ENCODE measurements around the gene VTI1B. TPM values are rescaled to one million over a fixed set of nuclear protein-coding genes. Genes with fewer than 3 reads are reported as not detected.

VTI1B gene
- total and polyA plus RNA-seq, 2 experiments from 2014 or later, result 44.7 to 96.1 TPM

GRCh38 chr14:67680941-67681340 lies 6.5 kb upstream of the VTI1B start:
- peaks cover 3% of the 10 kb centered on the region; the same call in 1 of the 3 replicates for H3K4me1 Mint-ChIP-seq
- H3K27ac ChIP-seq (ENCODE audit: low read depth), result no peak overlapping the region
- H3K9me2 ChIP-seq (ENCODE audit: insufficient read depth), result no peaks in the 10 kb centered on the region
- peaks cover 74% of the 10 kb centered on the region for H3K36me3 ChIP-seq (ENCODE audit: insufficient read depth)
- TF ChIP-seq, protein P1, sequence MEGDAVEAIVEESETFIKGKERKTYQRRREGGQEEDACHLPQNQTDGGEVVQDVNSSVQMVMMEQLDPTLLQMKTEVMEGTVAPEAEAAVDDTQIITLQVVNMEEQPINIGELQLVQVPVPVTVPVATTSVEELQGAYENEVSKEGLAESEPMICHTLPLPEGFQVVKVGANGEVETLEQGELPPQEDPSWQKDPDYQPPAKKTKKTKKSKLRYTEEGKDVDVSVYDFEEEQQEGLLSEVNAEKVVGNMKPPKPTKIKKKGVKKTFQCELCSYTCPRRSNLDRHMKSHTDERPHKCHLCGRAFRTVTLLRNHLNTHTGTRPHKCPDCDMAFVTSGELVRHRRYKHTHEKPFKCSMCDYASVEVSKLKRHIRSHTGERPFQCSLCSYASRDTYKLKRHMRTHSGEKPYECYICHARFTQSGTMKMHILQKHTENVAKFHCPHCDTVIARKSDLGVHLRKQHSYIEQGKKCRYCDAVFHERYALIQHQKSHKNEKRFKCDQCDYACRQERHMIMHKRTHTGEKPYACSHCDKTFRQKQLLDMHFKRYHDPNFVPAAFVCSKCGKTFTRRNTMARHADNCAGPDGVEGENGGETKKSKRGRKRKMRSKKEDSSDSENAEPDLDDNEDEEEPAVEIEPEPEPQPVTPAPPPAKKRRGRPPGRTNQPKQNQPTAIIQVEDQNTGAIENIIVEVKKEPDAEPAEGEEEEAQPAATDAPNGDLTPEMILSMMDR (conservative IDR thresholded peaks at IDR 0.05; ENCODE audit: low read depth in 2 of 2), result no peak
- no peak for TF ChIP-seq POLR2AphosphoS5 (IDR thresholded peaks at IDR 0.05; ENCODE audit: low read depth)
- no peak for TF ChIP-seq ZNF462 (CRISPR knock-in tag; IDR thresholded peaks at IDR 0.05)
- no peak for TF ChIP-seq STAT1 (IDR thresholded peaks at IDR 0.05; ENCODE audit: unreplicated experiment)
- no peak for TF ChIP-seq ZNF114 (CRISPR knock-in tag; IDR thresholded peaks at IDR 0.05)
- no peak for TF ChIP-seq ETS1 (IDR thresholded peaks at IDR 0.05)
- no peak for TF ChIP-seq CREB1 (CRISPR knock-in tag; IDR thresholded peaks at IDR 0.05; ENCODE audit: low read depth)
- TF ChIP-seq REST (IDR thresholded peaks at IDR 0.05; ENCODE audit: unreplicated experiment), result no peak
- no peak for TF ChIP-seq NANOG (IDR thresholded peaks at IDR 0.05; ENCODE audit: borderline replicate concordance)
- TF ChIP-seq JUNB (IDR thresholded peaks at IDR 0.05; ENCODE audit: unreplicated experiment), result no peak
- TF ChIP-seq ZNF331 (CRISPR knock-in tag; IDR thresholded peaks at IDR 0.05; ENCODE audit: low read depth), result no peak
- peaks cover 8% of the 10 kb centered on the region for H3F3A ChIP-seq (replicated peaks; ENCODE audit: low read depth)
- no peaks in the 10 kb centered on the region for H3K4me1 ChIP-seq (ENCODE audit: insufficient read depth)
- H4K20me1 ChIP-seq (replicated peaks; ENCODE audit: insufficient read depth), result peaks cover 61% of the 10 kb centered on the region
- ATAC-seq (no peak), DNase-seq (ENCODE audit: low spot score) (no peak)
- no peak overlapping the region for H3K4me3 ChIP-seq
- H3K27me3 Mint-ChIP-seq (ENCODE audit: insufficient read depth, low read depth, poor library complexity), result peaks cover 6% of the 10 kb centered on the region
- H3K4me3 Mint-ChIP-seq, result no peak overlapping the region
- H3K79me2 ChIP-seq (replicated peaks; ENCODE audit: insufficient read depth), result peaks cover 66% of the 10 kb centered on the region
- H3K27me3 ChIP-seq (ENCODE audit: insufficient read depth), result no peaks in the 10 kb centered on the region
- H3K9me3 Mint-ChIP-seq, result no peaks in the 10 kb centered on the region; the same call in 2 of the 3 replicates
- H3K36me3 Mint-ChIP-seq (ENCODE audit: low read depth), result peaks cover 73% of the 10 kb centered on the region
- no peak overlapping the region for H2AFZ ChIP-seq
- no peak overlapping the region for H3K4me2 ChIP-seq
- no peak overlapping the region for H3K27ac Mint-ChIP-seq
